Parathyroid adenoma (tissue), 2 donors: Measurements from ENCODE around the gene SLC49A4.

ENCODE experiments used
- H2AFZ ChIP-seq: fragments of 300-600 bp; sonication (generic); one replicate; pipeline ENCODE4 v1.7.0; 2017; ENCODE audit warnings: antibody characterized with exemption, mild to moderate bottlenecking
- H3K27ac ChIP-seq: fragments of 300-600 bp; sonication (generic); one replicate; pipeline ENCODE4 v1.7.0; 2017
- H3K27me3 ChIP-seq: fragments of 300-600 bp; sonication (generic); one replicate; pipeline ENCODE4 v1.7.0; 2017; ENCODE audit warnings: low read length; ENCODE audit not compliant: control insufficient read depth, insufficient read depth
- H3K36me3 ChIP-seq: fragments of 300-600 bp; sonication (generic); one replicate; pipeline ENCODE4 v1.7.0; 2017; ENCODE audit warnings: low read length; ENCODE audit not compliant: control insufficient read depth, insufficient read depth
- H3K4me1 ChIP-seq: fragments of 300-600 bp; sonication (generic); one replicate; pipeline ENCODE4 v1.7.0; 2017; ENCODE audit warnings: control low read depth
- H3K4me2 ChIP-seq: fragments of 300-600 bp; sonication (generic); one replicate; pipeline ENCODE4 v1.7.0; 2017; ENCODE audit warnings: low read length
- H3K4me3 ChIP-seq: fragments of 300-600 bp; sonication (generic); one replicate; pipeline ENCODE4 v1.7.0; 2017; ENCODE audit warnings: low read depth, low read length
- H3K79me2 ChIP-seq: fragments of 300-600 bp; sonication (generic); one replicate; pipeline ENCODE4 v1.7.0; 2017; ENCODE audit warnings: control low read depth
- H3K9ac ChIP-seq: fragments of 300-600 bp; sonication (generic); one replicate; pipeline ENCODE4 v1.7.0; 2017; ENCODE audit warnings: mild to moderate bottlenecking
- H3K9me3 ChIP-seq: fragments of 300-600 bp; sonication (generic); one replicate; pipeline ENCODE4 v1.7.0; 2017; ENCODE audit warnings: low read length; ENCODE audit not compliant: control insufficient read depth
- TF ChIP-seq, protein P1 (sequence below): fragments of 300-600 bp; sonication (generic); IDR thresholded peaks from one replicate; pipeline ENCODE4 v1.7.0; 2017; ENCODE audit warnings: antibody characterized with exemption, mild to moderate bottlenecking
- donor health status: primary hyperparathyroidism.

SLC49A4 gene

DNA sequence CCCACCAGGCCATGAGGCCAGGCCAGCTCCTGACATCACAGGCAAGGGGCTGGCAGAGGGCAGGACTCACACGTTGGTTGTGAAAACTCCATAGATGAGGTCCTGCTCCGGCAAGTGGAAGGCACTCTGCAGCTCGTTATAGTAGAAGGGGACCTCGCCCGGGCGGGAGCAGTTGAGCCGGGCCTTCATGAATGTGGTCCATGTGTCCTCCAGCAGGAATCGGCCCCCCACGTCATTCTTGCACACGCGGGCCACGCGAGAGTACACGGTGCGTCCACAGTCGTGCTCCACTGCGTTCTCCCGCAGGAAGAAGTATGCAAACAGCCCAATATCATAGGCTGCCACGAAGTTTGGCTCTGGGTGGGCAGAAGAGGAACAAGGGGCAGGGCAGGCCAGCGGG is 131.5 kb downstream of the SLC49A4 start:
- H3K9ac ChIP-seq: no peak overlapping the region
- H3K4me3 ChIP-seq: no peak overlapping the region
- no peak overlapping the region for H3K4me2 ChIP-seq
- H2AFZ ChIP-seq: no peak overlapping the region
- TF ChIP-seq, protein P1, sequence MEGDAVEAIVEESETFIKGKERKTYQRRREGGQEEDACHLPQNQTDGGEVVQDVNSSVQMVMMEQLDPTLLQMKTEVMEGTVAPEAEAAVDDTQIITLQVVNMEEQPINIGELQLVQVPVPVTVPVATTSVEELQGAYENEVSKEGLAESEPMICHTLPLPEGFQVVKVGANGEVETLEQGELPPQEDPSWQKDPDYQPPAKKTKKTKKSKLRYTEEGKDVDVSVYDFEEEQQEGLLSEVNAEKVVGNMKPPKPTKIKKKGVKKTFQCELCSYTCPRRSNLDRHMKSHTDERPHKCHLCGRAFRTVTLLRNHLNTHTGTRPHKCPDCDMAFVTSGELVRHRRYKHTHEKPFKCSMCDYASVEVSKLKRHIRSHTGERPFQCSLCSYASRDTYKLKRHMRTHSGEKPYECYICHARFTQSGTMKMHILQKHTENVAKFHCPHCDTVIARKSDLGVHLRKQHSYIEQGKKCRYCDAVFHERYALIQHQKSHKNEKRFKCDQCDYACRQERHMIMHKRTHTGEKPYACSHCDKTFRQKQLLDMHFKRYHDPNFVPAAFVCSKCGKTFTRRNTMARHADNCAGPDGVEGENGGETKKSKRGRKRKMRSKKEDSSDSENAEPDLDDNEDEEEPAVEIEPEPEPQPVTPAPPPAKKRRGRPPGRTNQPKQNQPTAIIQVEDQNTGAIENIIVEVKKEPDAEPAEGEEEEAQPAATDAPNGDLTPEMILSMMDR: no peak
- no peaks in the 10 kb centered on the region for H3K36me3 ChIP-seq
- no peak overlapping the region for H3K27ac ChIP-seq
- H3K79me2 ChIP-seq: no peaks in the 10 kb centered on the region
- H3K4me1 ChIP-seq: no peaks in the 10 kb centered on the region
- no peaks in the 10 kb centered on the region for H3K27me3 ChIP-seq
- no peaks in the 10 kb centered on the region for H3K9me3 ChIP-seq

DNA sequence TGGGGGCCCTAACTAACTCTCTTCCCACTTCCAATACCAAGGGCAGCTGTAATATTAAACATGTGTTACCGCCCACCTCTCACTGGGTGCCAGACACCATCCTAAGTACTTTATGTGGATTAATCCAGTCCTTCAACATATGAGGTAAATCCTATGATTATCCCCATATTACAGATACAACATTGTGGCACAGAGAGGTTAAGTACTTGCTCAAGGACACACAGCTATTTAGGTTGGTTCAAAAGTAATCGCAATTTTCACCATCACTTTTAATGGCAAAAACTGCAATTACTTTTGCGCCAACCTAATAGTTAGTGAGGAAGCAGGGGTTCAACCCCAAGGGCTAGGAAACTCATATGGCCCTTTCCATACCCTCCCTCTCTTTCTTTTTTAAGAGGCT is 131.9 kb downstream of the SLC49A4 start:
- H2AFZ ChIP-seq: no peak overlapping the region
- no peak overlapping the region for H3K9ac ChIP-seq
- TF ChIP-seq, protein P1: no peak
- no peaks in the 10 kb centered on the region for H3K79me2 ChIP-seq
- no peaks in the 10 kb centered on the region for H3K4me1 ChIP-seq
- H3K9me3 ChIP-seq: no peaks in the 10 kb centered on the region
- H3K27me3 ChIP-seq: no peaks in the 10 kb centered on the region
- H3K4me3 ChIP-seq: no peak overlapping the region
- no peak overlapping the region for H3K4me2 ChIP-seq
- H3K36me3 ChIP-seq: no peaks in the 10 kb centered on the region
- H3K27ac ChIP-seq: no peak overlapping the region

DNA sequence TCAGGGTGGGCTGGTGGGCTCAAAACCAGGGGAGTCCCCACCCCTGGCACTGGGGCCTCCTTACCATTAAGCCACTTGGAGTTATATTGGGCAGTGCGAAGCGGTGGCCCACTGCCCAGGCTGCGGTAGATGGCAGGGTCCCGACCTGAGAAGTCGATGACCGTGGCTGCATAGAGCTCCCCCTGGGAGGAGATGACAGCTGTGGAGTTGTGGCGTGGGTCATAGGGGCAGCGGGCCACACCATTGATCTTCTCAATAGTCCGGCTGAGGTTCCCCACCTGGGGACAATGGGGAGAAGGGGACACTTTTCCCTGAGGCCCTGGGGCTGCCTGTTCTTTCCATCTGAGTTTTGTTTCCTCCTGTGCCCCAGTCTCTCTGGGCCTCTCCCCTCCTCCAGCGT is 132.9 kb downstream of the SLC49A4 start:
- H3K27me3 ChIP-seq: no peaks in the 10 kb centered on the region
- H3K9ac ChIP-seq: no peak overlapping the region
- no peak overlapping the region for H2AFZ ChIP-seq

DNA sequence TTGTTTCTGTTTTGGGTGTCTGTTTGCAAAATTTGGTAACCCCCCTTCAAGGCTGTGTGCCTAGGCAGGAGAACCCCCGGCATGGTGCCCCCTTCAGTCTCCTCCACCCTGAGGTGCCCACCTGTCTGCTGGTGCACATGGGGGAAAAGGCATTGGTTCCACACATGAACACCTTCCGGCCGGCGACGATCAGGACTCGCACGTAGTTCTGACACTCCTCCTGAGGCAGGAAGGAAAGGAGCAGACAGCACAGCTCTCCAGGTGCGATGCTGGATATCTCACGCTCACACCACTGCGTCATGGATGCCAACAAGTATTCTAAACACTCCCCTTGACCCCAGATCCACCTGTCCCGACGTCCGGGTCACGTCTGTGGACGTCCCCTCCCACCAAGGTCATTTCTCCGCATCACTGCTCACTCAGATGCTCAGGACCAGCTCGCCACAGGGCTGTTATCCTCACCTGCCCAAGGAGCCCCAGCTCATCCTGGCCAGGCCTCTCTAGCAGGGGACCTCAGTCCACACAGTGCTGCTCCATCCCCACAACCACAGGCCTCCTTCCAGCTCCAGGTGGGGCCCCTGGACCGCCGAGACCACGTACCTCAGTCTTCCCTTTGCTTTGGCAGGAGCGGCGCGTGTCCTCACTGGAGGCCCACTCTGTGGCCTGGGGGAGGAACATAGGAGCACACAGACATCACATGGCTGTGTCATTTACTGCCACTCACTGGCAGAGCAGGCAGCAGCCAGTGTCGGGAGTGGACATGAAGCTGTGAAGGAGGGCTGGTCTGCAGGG is 133.7 kb downstream of the SLC49A4 start:
- H3K79me2 ChIP-seq: no peaks in the 10 kb centered on the region
- H3K27ac ChIP-seq: no peak overlapping the region
- no peaks in the 10 kb centered on the region for H3K4me1 ChIP-seq
- no peak overlapping the region for H3K4me3 ChIP-seq
- no peaks in the 10 kb centered on the region for H3K9me3 ChIP-seq
- no peaks in the 10 kb centered on the region for H3K36me3 ChIP-seq
- TF ChIP-seq, protein P1: no peak
- no peak overlapping the region for H3K9ac ChIP-seq
- no peak overlapping the region for H3K4me2 ChIP-seq
- H2AFZ ChIP-seq: no peak overlapping the region
- H3K27me3 ChIP-seq: no peaks in the 10 kb centered on the region

More for the DNA sequence above, 132.9 kb downstream of the SLC49A4 start:
- Histone ChIP-seq H3K79me2 (no peaks in the 10 kb centered on the region), H3K27ac (no peak overlapping the region), H3K9me3 (no peaks in the 10 kb centered on the region), H3K36me3 (no peaks in the 10 kb centered on the region), H3K4me2 (no peak overlapping the region), H3K4me1 (no peaks in the 10 kb centered on the region), H3K4me3 (no peak overlapping the region)
- TF ChIP-seq, protein P1: no peak
